ENCODE results near the gene CNTN1. TPM values are rescaled to one million over a fixed set of nuclear protein-coding genes. Genes with fewer than 3 reads are reported as not detected.
A peak's percentile ranks its signal among the peaks of the same experiment; 100 is the strongest.
"Not testable (repeated sequence)": the region's sequence is repeated elsewhere in the genome, so short reads cannot be mapped to it uniquely, and the experiment has no call there.

Gene CNTN1
- total RNA-seq, 1 experiment from 2014 or later, result 6.5 TPM

DNA sequence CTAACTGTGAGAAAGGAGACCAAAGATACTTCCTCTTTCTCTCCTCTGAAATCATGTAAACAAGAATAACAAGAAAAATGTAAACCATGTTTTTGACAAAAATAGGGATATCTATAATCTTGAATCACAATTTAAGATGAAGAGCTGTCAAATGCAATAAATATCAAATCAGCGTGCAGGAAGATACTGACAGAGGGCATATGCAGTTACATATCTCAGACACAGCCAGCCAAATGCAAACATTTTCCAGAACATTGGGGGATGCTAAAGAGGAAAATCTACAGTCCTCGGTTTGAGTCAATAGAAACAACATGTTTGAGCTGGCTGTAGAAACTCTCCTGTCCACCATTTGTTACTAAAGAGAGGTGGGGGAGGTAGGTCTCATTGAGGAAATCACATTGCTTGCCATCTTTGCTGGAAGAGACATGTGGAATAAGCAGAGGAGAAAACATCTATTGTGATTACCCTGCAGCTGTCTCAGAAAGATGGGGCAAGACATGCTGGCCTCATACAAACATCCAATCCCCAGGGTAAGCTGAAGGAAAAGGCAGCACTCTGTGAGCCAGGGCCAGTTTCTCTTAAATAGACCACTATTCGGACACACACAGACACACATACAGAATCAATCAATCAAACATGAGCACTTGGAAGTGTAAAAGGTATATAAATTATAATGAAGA lies 43.5 kb downstream of the CNTN1 start:
- Mint-ChIP-seq H3K9me3 (peaks cover 5 to 6% of the 10 kb centered on the region in 2 experiments; a peak in 4 of 5 replicates), H3K4me3 (no peak overlapping the region), H3K4me1 (peaks cover 25 to 33% of the 10 kb centered on the region in 2 experiments), H3K27me3 (ENCODE audit: low read depth) (no peaks in the 10 kb centered on the region), H3K27ac (peak overlapping the region in 2 of 3 experiments; percentile 38 to 45; a peak in 2 of 7 replicates), H3K36me3 (ENCODE audit: insufficient read depth in 1 of 3, low read depth in 3 of 3) (peaks cover 0 to 10% (median 6%) of the 10 kb centered on the region in 3 experiments; a peak in 5 of 7 replicates)
- Histone ChIP-seq H3K9me3 (ENCODE audit: control insufficient read depth, low read depth, low read length) (no peaks in the 10 kb centered on the region), H2AK5ac (ENCODE audit: insufficient read length, low read length) (no peak overlapping the region), H2BK120ac (ENCODE audit: low read depth, low read length, poor library complexity, severe bottlenecking) (no peak overlapping the region), H3K9ac (ENCODE audit: extremely low read depth, insufficient read length, low read length) (no peak overlapping the region), H2BK12ac (ENCODE audit: insufficient read length, low read depth, low read length) (no peak overlapping the region), H3K79me2 (ENCODE audit: insufficient read depth, low read length) (no peaks in the 10 kb centered on the region), H3K18ac (ENCODE audit: insufficient read length, low read depth, low read length) (no peak overlapping the region), H4K91ac (ENCODE audit: insufficient read length, low read depth, low read length) (no peak overlapping the region), H2BK20ac (ENCODE audit: low read depth, low read length, poor library complexity, severe bottlenecking) (no peak overlapping the region), H3K14ac (ENCODE audit: insufficient read depth, low read length) (no peak overlapping the region), H3T11ph (ENCODE audit: low read length) (no peak overlapping the region), H2BK5ac (ENCODE audit: insufficient read length, low read length) (no peak overlapping the region), H3K56ac (ENCODE audit: insufficient read length, low read depth, low read length) (no peak overlapping the region), H2BK15ac (ENCODE audit: low read depth, low read length) (no peak overlapping the region), H3K4me1 (ENCODE audit: insufficient read depth, low read length) (no peaks in the 10 kb centered on the region; the same call in 1 of the 2 replicates), H4K8ac (replicated peaks; ENCODE audit: insufficient read length, low read depth, low read length) (no peak overlapping the region), H3K4ac (ENCODE audit: low read depth, low read length) (no peak overlapping the region), H3K27me3 (ENCODE audit: insufficient read depth, low read length) (no peaks in the 10 kb centered on the region), H4K5ac (ENCODE audit: insufficient read length, low read depth, low read length) (no peak overlapping the region), H4K20me1 (ENCODE audit: control insufficient read depth, insufficient read depth, insufficient read length) (no peaks in the 10 kb centered on the region), H3K27ac (ENCODE audit: insufficient read length, low read depth, low read length) (no peak overlapping the region), H3K23me2 (ENCODE audit: insufficient read length, low read depth, low read length, poor library complexity, severe bottlenecking) (no peaks in the 10 kb centered on the region), H3K23ac (ENCODE audit: insufficient read length, low read depth, low read length) (no peak overlapping the region), H3K4me2 (ENCODE audit: insufficient read depth, insufficient read length, low read length) (no peak overlapping the region), H2AFZ (ENCODE audit: low read length) (no peak overlapping the region), H3K79me1 (ENCODE audit: insufficient read depth, low read depth, low read length, poor library complexity, severe bottlenecking) (no peaks in the 10 kb centered on the region)
- no CpG with 5 or more reads among the region's 3 CpGs for WGBS (ENCODE audit: extremely low coverage, insufficient read length, low lambda C conversion rate)
- no peak for DNase-seq
- TF ChIP-seq CTCF (conservative IDR thresholded peaks at IDR 0.05), result no peak

GRCh38 chr12:40737416-40737815 lies 45.2 kb downstream of the CNTN1 start:
- H3K4me1 Mint-ChIP-seq, result peaks cover 25 to 33% of the 10 kb centered on the region in 2 experiments
- H4K91ac ChIP-seq (ENCODE audit: insufficient read length, low read depth, low read length); H3K4me2 ChIP-seq (ENCODE audit: insufficient read depth, insufficient read length, low read length); H2BK12ac ChIP-seq (ENCODE audit: insufficient read length, low read depth, low read length); DNase-seq; H3K4me3 Mint-ChIP-seq; H2BK20ac ChIP-seq (ENCODE audit: low read depth, low read length, poor library complexity, severe bottlenecking); H3K4me1 ChIP-seq (ENCODE audit: insufficient read depth, low read length); H3K79me1 ChIP-seq (ENCODE audit: insufficient read depth, low read depth, low read length, poor library complexity, severe bottlenecking); H3K9me3 ChIP-seq (ENCODE audit: control insufficient read depth, low read depth, low read length); H2BK5ac ChIP-seq (ENCODE audit: insufficient read length, low read length); H2AK5ac ChIP-seq (ENCODE audit: insufficient read length, low read length); H3K14ac ChIP-seq (ENCODE audit: insufficient read depth, low read length); H3K18ac ChIP-seq (ENCODE audit: insufficient read length, low read depth, low read length); H2AFZ ChIP-seq (ENCODE audit: low read length); H3K23me2 ChIP-seq (ENCODE audit: insufficient read length, low read depth, low read length, poor library complexity, severe bottlenecking); H4K8ac ChIP-seq (replicated peaks; ENCODE audit: insufficient read length, low read depth, low read length); H3K9ac ChIP-seq (ENCODE audit: extremely low read depth, insufficient read length, low read length); H3K56ac ChIP-seq (ENCODE audit: insufficient read length, low read depth, low read length); H3K27ac ChIP-seq (ENCODE audit: insufficient read length, low read depth, low read length); H3K79me2 ChIP-seq (ENCODE audit: insufficient read depth, low read length); H3K4ac ChIP-seq (ENCODE audit: low read depth, low read length); H3K27ac Mint-ChIP-seq; H4K5ac ChIP-seq (ENCODE audit: insufficient read length, low read depth, low read length); H3K9me3 Mint-ChIP-seq; H3K27me3 ChIP-seq (ENCODE audit: insufficient read depth, low read length); H3K27me3 Mint-ChIP-seq (ENCODE audit: low read depth); H4K20me1 ChIP-seq (ENCODE audit: control insufficient read depth, insufficient read depth, insufficient read length); H3K23ac ChIP-seq (ENCODE audit: insufficient read length, low read depth, low read length); H2BK15ac ChIP-seq (ENCODE audit: low read depth, low read length); H2BK120ac ChIP-seq (ENCODE audit: low read depth, low read length, poor library complexity, severe bottlenecking); H3T11ph ChIP-seq (ENCODE audit: low read length): not testable (repeated sequence)
- no CpG with 5 or more reads among the region's 4 CpGs for WGBS (ENCODE audit: extremely low coverage, insufficient read length, low lambda C conversion rate)
- H3K36me3 Mint-ChIP-seq (ENCODE audit: insufficient read depth in 1 of 3, low read depth in 3 of 3), result peaks cover 0 to 14% (median 10%) of the 10 kb centered on the region in 3 experiments; a peak in 5 of 7 replicates

Measured in H9 (cell line).